Type B pancreatic cell (in vitro differentiated cells): ENCODE results near the gene MSN. TPM values are rescaled to one million over a fixed set of nuclear protein-coding genes. Genes with fewer than 3 reads are reported as not detected.

Experiments used
- DNase-seq: peaks from one replicate; pipeline ENCODE4 v3.0.0; 2021; ENCODE audit warnings: mixed read lengths; ENCODE audit not compliant: unreplicated experiment; ENCODE audit errors: extremely low spot score
- H3K27ac Mint-ChIP-seq: 2 replicates; pipeline ENCODE4 v1.8.0; 2021; ENCODE audit warnings: mild to moderate bottlenecking, mixed read lengths
- H3K27me3 Mint-ChIP-seq: 2 replicates; pipeline ENCODE4 v1.8.0; 2021; ENCODE audit warnings: mixed read lengths
- H3K36me3 Mint-ChIP-seq: 2 replicates; pipeline ENCODE4 v1.8.0; 2021; ENCODE audit warnings: mixed read lengths
- H3K4me1 Mint-ChIP-seq: one replicate; pipeline ENCODE4 v1.8.0; 2021; ENCODE audit warnings: mixed read lengths; ENCODE audit not compliant: unreplicated experiment
- H3K4me3 Mint-ChIP-seq: 2 replicates; pipeline ENCODE4 v1.8.0; 2021; ENCODE audit warnings: mild to moderate bottlenecking, mixed read lengths
- H3K9me3 Mint-ChIP-seq: 2 replicates; pipeline ENCODE4 v1.8.0; 2021; ENCODE audit warnings: mixed read lengths
- CTCF ChIP-seq: fragments of 200-600 bp; sonication (generic); conservative IDR thresholded peaks from 2 replicates; pipeline ENCODE4 v1.5.0; 2021; ENCODE audit warnings: antibody characterized with exemption, mild to moderate bottlenecking
- total RNA-seq: library from RNA; stranded (reverse); gene quantifications from 2 replicates; pipeline ENCODE4 v1.2.1, GENCODE V29; 2021; ENCODE audit warnings: low replicate concordance

The MSN gene
- total RNA-seq, 1 donor from 2014 or later, result 80.7 TPM

GRCh38 chrX:65668377-65669310 is 1.2 kb downstream of the MSN start:
- DNase-seq, result no peak
- no peaks in the 10 kb centered on the region for H3K4me1 Mint-ChIP-seq
- H3K27me3 Mint-ChIP-seq, result no peaks in the 10 kb centered on the region
- no peak for TF ChIP-seq CTCF
- H3K27ac Mint-ChIP-seq, result peak overlapping the region; percentile 73
- H3K36me3 Mint-ChIP-seq, result no peaks in the 10 kb centered on the region
- peak overlapping the region; percentile 86 for H3K4me3 Mint-ChIP-seq
- H3K9me3 Mint-ChIP-seq, result peaks cover 4% of the 10 kb centered on the region

DNA sequence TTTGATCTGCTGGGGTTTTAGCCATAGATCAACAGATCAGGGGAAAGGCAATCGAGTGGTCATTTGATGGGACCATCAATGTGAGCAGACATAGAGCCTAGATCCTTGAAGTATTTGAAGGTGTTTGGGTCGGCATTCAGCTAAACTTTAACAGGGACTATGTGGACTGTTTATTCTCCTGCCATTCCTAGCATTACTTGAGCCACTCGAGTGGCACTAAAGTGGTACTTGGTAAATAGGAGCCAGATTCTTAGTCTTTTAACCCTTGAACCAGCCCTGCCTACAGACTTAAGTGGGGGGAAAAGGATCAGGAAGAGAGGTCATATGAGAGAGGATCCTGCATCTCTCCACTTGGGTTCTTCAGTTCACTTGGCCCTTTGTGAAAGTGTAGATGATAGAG is 3.8 kb downstream of the MSN start:
- no peaks in the 10 kb centered on the region for H3K36me3 Mint-ChIP-seq
- H3K27ac Mint-ChIP-seq, result no peak overlapping the region
- TF ChIP-seq CTCF, result no peak
- H3K4me3 Mint-ChIP-seq, result no peak overlapping the region
- no peaks in the 10 kb centered on the region for H3K9me3 Mint-ChIP-seq
- no peaks in the 10 kb centered on the region for H3K4me1 Mint-ChIP-seq
- H3K27me3 Mint-ChIP-seq, result no peaks in the 10 kb centered on the region
- no peak for DNase-seq

DNA sequence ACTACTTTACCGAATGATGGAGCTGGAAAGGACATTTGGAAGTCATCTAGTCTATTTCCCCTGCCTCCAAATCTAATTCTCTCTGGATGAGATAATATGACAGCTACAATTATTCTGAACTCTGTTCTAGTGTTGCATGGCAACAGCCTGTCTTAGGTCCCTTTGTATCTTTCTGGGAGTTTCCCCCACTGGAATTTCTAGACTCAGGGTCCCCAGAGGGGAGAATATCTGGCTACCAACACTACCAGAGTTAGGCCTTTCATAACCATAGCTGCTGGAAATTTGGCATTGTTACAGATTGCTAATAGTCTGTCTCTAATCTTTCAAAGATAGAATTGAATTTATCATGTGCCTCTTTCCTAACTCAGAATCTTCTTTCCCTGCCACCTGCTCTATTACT is 4.5 kb downstream of the MSN start:
- no peaks in the 10 kb centered on the region for H3K36me3 Mint-ChIP-seq
- H3K4me3 Mint-ChIP-seq, result no peak overlapping the region
- no peaks in the 10 kb centered on the region for H3K27me3 Mint-ChIP-seq
- H3K4me1 Mint-ChIP-seq, result no peaks in the 10 kb centered on the region
- no peak overlapping the region for H3K27ac Mint-ChIP-seq
- no peaks in the 10 kb centered on the region for H3K9me3 Mint-ChIP-seq
- DNase-seq, result no peak
- no peak for TF ChIP-seq CTCF

- H3K36me3 Mint-ChIP-seq, result no peaks in the 10 kb centered on the region
- H3K9me3 Mint-ChIP-seq, result no peaks in the 10 kb centered on the region
- H3K27me3 Mint-ChIP-seq, result no peaks in the 10 kb centered on the region
- H3K4me1 Mint-ChIP-seq, result no peaks in the 10 kb centered on the region
- no peak overlapping the region for H3K4me3 Mint-ChIP-seq
- no peak for DNase-seq
- TF ChIP-seq CTCF, result no peak
- no peak overlapping the region for H3K27ac Mint-ChIP-seq
Observed at GRCh38 chrX:65673857-65674203, 6.4 kb downstream of the MSN start.

GRCh38 chrX:65674204-65674893 is 6.9 kb downstream of the MSN start:
- Mint-ChIP-seq H3K4me3 (no peak overlapping the region), H3K27ac (no peak overlapping the region), H3K9me3 (no peaks in the 10 kb centered on the region), H3K4me1 (no peaks in the 10 kb centered on the region), H3K36me3 (no peaks in the 10 kb centered on the region), H3K27me3 (no peaks in the 10 kb centered on the region)
- TF ChIP-seq CTCF, result no peak
- DNase-seq, result no peak
